Measurements from ENCODE around the gene PLEKHA6.

DNA sequence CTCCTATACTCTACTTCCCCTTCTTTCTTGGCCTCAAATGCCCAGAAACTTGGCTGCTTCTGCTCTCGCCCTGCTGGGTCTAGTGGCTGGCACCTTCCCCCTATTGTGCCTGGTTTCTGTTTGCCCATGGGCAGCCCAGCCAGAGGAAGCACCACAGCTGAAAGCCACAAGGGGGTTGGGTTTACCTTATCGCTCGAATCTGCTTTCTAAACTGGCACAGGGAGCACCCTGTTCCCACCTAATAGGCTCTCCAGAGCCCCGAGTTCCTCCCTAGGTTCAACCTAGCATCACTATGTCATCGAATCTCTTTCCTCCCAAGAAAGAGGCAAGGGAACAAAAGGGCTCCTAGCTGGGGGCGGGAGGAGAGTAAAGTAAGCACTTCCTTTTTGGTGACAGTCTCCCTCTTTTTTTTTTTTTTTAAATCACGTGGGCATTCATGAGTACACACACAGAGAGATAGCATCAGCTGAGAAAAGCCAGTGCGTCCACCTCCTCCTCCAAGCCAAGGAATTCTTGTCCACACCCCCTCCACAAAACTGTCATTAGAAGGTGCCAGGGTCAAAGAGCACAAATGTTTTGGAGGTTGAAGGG is 72.8 kb downstream of the PLEKHA6 start:
- TF ChIP-seq CTCF (IDR thresholded peaks at IDR 0.05; ENCODE audit: insufficient read depth, low read length) (no peak), GABPA (IDR thresholded peaks at IDR 0.05; ENCODE audit: low read depth) (0 out of 2 replicates have a peak, but pooled peaks have one; percentile 36), REST (IDR thresholded peaks at IDR 0.05; ENCODE audit: insufficient replicate concordance, low read depth) (no peak), POLR2AphosphoS5 (IDR thresholded peaks at IDR 0.05; ENCODE audit: low read depth) (peak; percentile 61), SPI1 (IDR thresholded peaks at IDR 0.05; ENCODE audit: borderline replicate concordance, low read depth) (peak; percentile 89)
